ENCODE measurements around the gene PARD3B. TPM values are rescaled to one million over a fixed set of nuclear protein-coding genes. Genes with fewer than 3 reads are reported as not detected.

PARD3B gene
- total RNA-seq, 1 experiment from 2014 or later: 2.0 TPM

- DNase-seq (ENCODE audit: low read depth, low spot score) (no peak), ATAC-seq (no peak)
- ChIA-PET RAD21 (ENCODE audit: low non-redundant PET in 1 of 2, low total read pairs in 2 of 2, uncharacterized antibody in 2 of 2, unreplicated experiment in 2 of 2) (no interaction called here), CTCF (no interaction called here), POLR2A (no interaction called here)
- no peak overlapping the region for H2AFZ ChIP-seq (ENCODE audit: low read depth, low read length, poor library complexity, severe bottlenecking)
- H3K27me3 ChIP-seq (ENCODE audit: insufficient read depth, low read length): no peaks in the 10 kb centered on the region
- no peaks in the 10 kb centered on the region for H3K4me1 ChIP-seq (ENCODE audit: control insufficient read depth in 1 of 2, insufficient read depth in 2 of 2, low read length in 2 of 2)
- H3K9me2 ChIP-seq (ENCODE audit: insufficient read depth): no peaks in the 10 kb centered on the region
- H3K9ac ChIP-seq (ENCODE audit: low read length): no peak overlapping the region
- H3K9me3 ChIP-seq (ENCODE audit: control insufficient read depth in 1 of 2, insufficient read depth in 1 of 2, low read depth in 1 of 2, low read length in 2 of 2): no peaks in the 10 kb centered on the region
- intact Hi-C loops (cut with micrococcal nuclease): no loop called here
- TF ChIP-seq EZH2 (IDR thresholded peaks at IDR 0.05): no peak
- TF ChIP-seq CEBPB (IDR thresholded peaks at IDR 0.05; ENCODE audit: low read depth): no peak
- no peak for TF ChIP-seq POLR2AphosphoS5 (IDR thresholded peaks at IDR 0.05; ENCODE audit: low read depth, low read length)
- TF ChIP-seq ELF1 (IDR thresholded peaks at IDR 0.05; ENCODE audit: borderline replicate concordance, low read depth): no peak
- TF ChIP-seq SP1 (IDR thresholded peaks at IDR 0.05; ENCODE audit: low read depth): no peak
- TF ChIP-seq JUND (IDR thresholded peaks at IDR 0.05): no peak
- no peak for TF ChIP-seq REST (IDR thresholded peaks at IDR 0.05; ENCODE audit: low read depth)
- H3K4me2 ChIP-seq (ENCODE audit: low read length): no peak overlapping the region
- no peak overlapping the region for H3K27ac ChIP-seq (ENCODE audit: low read depth, low read length)
- no peaks in the 10 kb centered on the region for H3K36me3 ChIP-seq (ENCODE audit: control insufficient read depth in 1 of 2, insufficient read depth in 2 of 2, low read length in 2 of 2)
- no peaks in the 10 kb centered on the region for H4K20me1 ChIP-seq (ENCODE audit: insufficient read depth)
- no peak overlapping the region for H3K4me3 ChIP-seq (replicated peaks in 1 of 2; ENCODE audit: low read depth in 1 of 2, low read length in 2 of 2)
- H3K79me2 ChIP-seq (ENCODE audit: insufficient read depth, low read length): no peaks in the 10 kb centered on the region
- no TSS peak for BruUV-seq (replicated peaks)
Observed at GRCh38 chr2:204846471-204846870, 301.2 kb downstream of the PARD3B start.

- intact Hi-C loops (cut with micrococcal nuclease): no loop called here
- no peak for ATAC-seq
- no peaks in the 10 kb centered on the region for H3K9me3 ChIP-seq (ENCODE audit: control insufficient read depth in 1 of 2, insufficient read depth in 1 of 2, low read depth in 1 of 2, low read length in 2 of 2)
- TF ChIP-seq ZFX (IDR thresholded peaks at IDR 0.05) (no peak), POLR2AphosphoS5 (IDR thresholded peaks at IDR 0.05; ENCODE audit: low read depth, low read length) (no peak), POLR2A (IDR thresholded peaks at IDR 0.05; ENCODE audit: borderline replicate concordance, extremely low read depth, insufficient read depth, insufficient read length) (no peak), MAX (IDR thresholded peaks at IDR 0.05) (no peak), RAD21 (IDR thresholded peaks at IDR 0.05; ENCODE audit: low read depth) (no peak), SRF (IDR thresholded peaks at IDR 0.05; ENCODE audit: low read depth) (no peak), CTCF (IDR thresholded peaks at IDR 0.05 in 2 of 3, conservative IDR thresholded peaks at IDR 0.05 in 1 of 3; ENCODE audit: borderline replicate concordance in 1 of 3, insufficient read depth in 1 of 3, low read depth in 2 of 3, low read length in 2 of 3) (no peak), ZBTB33 (IDR thresholded peaks at IDR 0.05; ENCODE audit: extremely low read depth, insufficient replicate concordance, low read length) (no peak)
Observed at GRCh38 chr2:204849892-204850291, 304.6 kb downstream of the PARD3B start.

More at GRCh38 chr2:204849892-204850291, 304.6 kb downstream of the PARD3B start:
- no peaks in the 10 kb centered on the region for H4K20me1 ChIP-seq (ENCODE audit: insufficient read depth)
- no peak overlapping the region for H3K9ac ChIP-seq (ENCODE audit: low read length)
- no peak overlapping the region for H3K4me3 ChIP-seq (replicated peaks in 1 of 2; ENCODE audit: low read depth in 1 of 2, low read length in 2 of 2)
- H2AFZ ChIP-seq (ENCODE audit: low read depth, low read length, poor library complexity, severe bottlenecking): no peak overlapping the region
- no peak for DNase-seq (ENCODE audit: low read depth, low spot score)
- H3K4me1 ChIP-seq (ENCODE audit: control insufficient read depth in 1 of 2, insufficient read depth in 2 of 2, low read length in 2 of 2): no peaks in the 10 kb centered on the region
- RAD21 ChIA-PET (ENCODE audit: low non-redundant PET in 1 of 2, low total read pairs in 2 of 2, uncharacterized antibody in 2 of 2, unreplicated experiment in 2 of 2): no interaction called here
- no TSS peak for BruUV-seq (replicated peaks)
- H3K9me2 ChIP-seq (ENCODE audit: insufficient read depth): no peaks in the 10 kb centered on the region
- no peaks in the 10 kb centered on the region for H3K27me3 ChIP-seq (ENCODE audit: insufficient read depth, low read length)
- POLR2A ChIA-PET: no interaction called here
- CTCF ChIA-PET: no interaction called here
- no peak overlapping the region for H3K4me2 ChIP-seq (ENCODE audit: low read length)
- H3K36me3 ChIP-seq (ENCODE audit: control insufficient read depth in 1 of 2, insufficient read depth in 2 of 2, low read length in 2 of 2): no peaks in the 10 kb centered on the region
- no peaks in the 10 kb centered on the region for H3K79me2 ChIP-seq (ENCODE audit: insufficient read depth, low read length)
- no peak overlapping the region for H3K27ac ChIP-seq (ENCODE audit: low read depth, low read length)
